KMS-11 (cell line): ENCODE data around the gene SSTR5.
A peak's percentile ranks its signal among the peaks of the same experiment; 100 is the strongest.

Experiments
- H2AFZ ChIP-seq: fragments of 200-600 bp; sonication (generic); 2 replicates; pipeline ENCODE4 v1.6.1; 2016; ENCODE audit warnings: antibody characterized with exemption, mixed run types, low read depth
- H3K27ac ChIP-seq: fragments of 200-600 bp; sonication (generic); 2 replicates; pipeline ENCODE4 v1.6.1; 2016; ENCODE audit warnings: mild to moderate bottlenecking, mixed run types
- H3K27me3 ChIP-seq: fragments of 200-600 bp; sonication (generic); 2 replicates; pipeline ENCODE4 v1.6.1; 2017; ENCODE audit warnings: mild to moderate bottlenecking, low read depth, mixed run types, moderate library complexity; ENCODE audit not compliant: insufficient read depth
- H3K36me3 ChIP-seq: fragments of 200-600 bp; sonication (generic); 2 replicates; pipeline ENCODE4 v1.6.1; 2017; ENCODE audit warnings: mild to moderate bottlenecking, mixed run types; ENCODE audit not compliant: insufficient read depth
- H3K4me1 ChIP-seq: fragments of 200-600 bp; sonication (generic); 2 replicates; pipeline ENCODE4 v1.6.1; 2016; ENCODE audit warnings: mild to moderate bottlenecking, low read depth, mixed run types; ENCODE audit not compliant: poor library complexity, severe bottlenecking
- H3K4me2 ChIP-seq: fragments of 200-600 bp; sonication (generic); 2 replicates; pipeline ENCODE4 v1.7.0; 2016; ENCODE audit warnings: mild to moderate bottlenecking, mixed run types
- H3K4me3 ChIP-seq: fragments of 200-600 bp; sonication (generic); IDR thresholded peaks from 2 replicates; pipeline ENCODE4 v1.6.1; 2017; ENCODE audit warnings: low read depth, low read length, mixed read lengths; ENCODE audit not compliant: insufficient read depth
- H3K79me2 ChIP-seq: fragments of 200-600 bp; sonication (generic); 2 replicates; pipeline ENCODE4 v1.6.1; 2016; ENCODE audit warnings: low read depth, mixed run types; ENCODE audit not compliant: insufficient read depth
- H3K9ac ChIP-seq: fragments of 200-600 bp; sonication (generic); 2 replicates; pipeline ENCODE4 v1.6.1; 2016; ENCODE audit warnings: mild to moderate bottlenecking, mixed run types
- H4K20me1 ChIP-seq: fragments of 200-600 bp; sonication (generic); 2 replicates; pipeline ENCODE4 v1.6.1; 2016; ENCODE audit warnings: mild to moderate bottlenecking, mixed run types; ENCODE audit not compliant: insufficient read depth
- CTCF ChIP-seq: fragments of 200-600 bp; sonication (generic); conservative IDR thresholded peaks from 2 replicates; pipeline ENCODE4 v1.6.1; 2017; ENCODE audit warnings: low read depth, mild to moderate bottlenecking, antibody characterized with exemption, low read length, moderate library complexity, mixed read lengths

The SSTR5 gene

DNA sequence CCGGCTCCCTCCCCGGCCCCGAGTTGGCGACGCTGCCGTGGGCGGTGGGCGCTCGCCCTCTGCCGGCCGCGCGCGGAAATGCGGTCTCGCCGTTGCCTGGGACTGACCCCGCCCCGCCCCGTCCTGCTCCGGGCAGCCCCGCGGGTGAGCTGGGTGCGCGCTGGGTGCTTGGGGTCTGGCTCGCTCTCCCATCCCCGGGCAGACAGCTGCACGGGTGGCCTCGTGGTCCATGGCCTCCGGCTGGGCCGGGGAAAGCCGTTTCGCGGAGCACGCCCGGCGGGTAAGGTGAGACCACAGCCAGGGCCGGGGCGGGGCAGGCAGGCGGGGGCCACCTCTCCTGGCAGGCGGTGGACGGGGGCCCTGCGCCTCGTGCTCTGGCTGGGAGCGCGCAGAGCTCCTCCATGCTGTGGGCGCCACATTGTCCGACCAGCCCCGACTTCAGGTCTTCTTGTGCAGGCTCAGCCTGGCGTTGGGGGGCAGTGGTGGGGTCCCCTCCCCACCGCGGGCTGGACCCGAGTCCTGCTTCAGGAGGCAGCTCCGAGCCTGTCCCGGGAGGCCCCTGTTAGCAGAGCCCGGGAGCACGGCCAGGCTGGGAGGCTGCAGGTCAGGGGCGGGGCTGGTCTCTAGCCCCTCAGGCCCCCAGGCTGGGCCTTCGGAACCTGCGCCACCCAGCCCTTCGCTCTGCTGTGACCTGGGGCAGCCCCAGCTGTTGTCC is 30.5 kb downstream of the SSTR5 start:
- Histone ChIP-seq H4K20me1 (no peaks in the 10 kb centered on the region), H3K27me3 (peaks cover 90% of the 10 kb centered on the region), H3K4me3 (no peak overlapping the region), H2AFZ (no peak overlapping the region), H3K4me2 (peak overlapping the region; percentile 36; the same call in 1 of the 2 replicates), H3K79me2 (no peaks in the 10 kb centered on the region), H3K4me1 (no peaks in the 10 kb centered on the region), H3K9ac (no peak overlapping the region), H3K36me3 (no peaks in the 10 kb centered on the region), H3K27ac (no peak overlapping the region)
- TF ChIP-seq CTCF = peak; percentile 51

DNA sequence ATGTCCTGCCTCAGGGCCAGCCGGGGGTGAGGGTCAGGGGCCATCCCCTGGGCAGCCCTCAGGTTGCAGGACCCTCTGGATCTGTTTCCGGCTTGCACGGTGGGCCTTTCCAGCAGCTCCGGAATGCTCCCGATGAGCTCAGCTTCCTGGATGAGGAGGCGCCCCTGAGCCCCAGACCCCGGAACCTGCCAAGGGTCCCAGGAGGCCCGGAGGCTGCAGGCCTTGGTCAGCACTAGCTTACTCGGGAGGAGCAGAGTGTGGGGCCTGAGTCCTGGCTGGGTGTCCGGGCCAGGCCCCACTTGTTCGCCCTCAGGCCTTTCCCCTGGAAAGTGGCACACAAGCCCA is 31.1 kb downstream of the SSTR5 start:
- Histone ChIP-seq H3K79me2 (no peaks in the 10 kb centered on the region), H2AFZ (no peak overlapping the region), H3K27ac (no peak overlapping the region), H4K20me1 (no peaks in the 10 kb centered on the region), H3K36me3 (no peaks in the 10 kb centered on the region), H3K4me1 (no peaks in the 10 kb centered on the region), H3K4me3 (no peak overlapping the region), H3K27me3 (peaks cover 90% of the 10 kb centered on the region), H3K4me2 (no peak overlapping the region), H3K9ac (no peak overlapping the region)
- TF ChIP-seq CTCF = no peak

GRCh38 chr16:1105888-1106620 is 33.5 kb downstream of the SSTR5 start:
- Histone ChIP-seq H3K4me3 (no peak overlapping the region), H4K20me1 (no peaks in the 10 kb centered on the region), H3K4me1 (no peaks in the 10 kb centered on the region), H2AFZ (no peak overlapping the region), H3K27me3 (peaks cover 93% of the 10 kb centered on the region), H3K9ac (no peak overlapping the region), H3K27ac (no peak overlapping the region), H3K4me2 (no peak overlapping the region), H3K79me2 (no peaks in the 10 kb centered on the region), H3K36me3 (no peaks in the 10 kb centered on the region)
- peak; percentile 46 for TF ChIP-seq CTCF

DNA sequence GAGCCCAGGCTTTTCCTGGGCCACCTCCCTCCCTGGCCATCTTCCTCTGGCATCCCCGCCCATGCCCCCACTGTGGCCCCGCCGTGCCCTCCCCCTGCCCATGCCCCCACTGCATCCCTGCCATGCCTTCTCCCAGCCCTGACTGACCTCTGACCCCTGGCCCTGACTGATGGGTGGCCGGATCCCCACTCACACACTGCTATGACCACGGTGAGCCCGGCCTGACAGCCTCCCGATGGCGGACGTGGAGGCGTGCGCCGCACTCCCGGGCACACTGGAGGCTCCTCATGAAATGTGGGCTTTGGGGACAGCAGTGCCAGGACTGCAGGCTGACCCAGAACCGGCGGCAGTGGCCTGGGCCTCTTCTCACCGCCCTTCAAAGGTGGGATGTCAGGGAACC is 34.1 kb downstream of the SSTR5 start:
- no peak overlapping the region for H3K27ac ChIP-seq
- no peak for TF ChIP-seq CTCF
- no peaks in the 10 kb centered on the region for H3K79me2 ChIP-seq
- H3K4me1 ChIP-seq = no peaks in the 10 kb centered on the region
- H3K36me3 ChIP-seq = no peaks in the 10 kb centered on the region
- H4K20me1 ChIP-seq = no peaks in the 10 kb centered on the region
- no peak overlapping the region for H3K4me2 ChIP-seq
- no peak overlapping the region for H3K4me3 ChIP-seq
- peaks cover 93% of the 10 kb centered on the region for H3K27me3 ChIP-seq
- no peak overlapping the region for H3K9ac ChIP-seq
- H2AFZ ChIP-seq = no peak overlapping the region
